Measurements from ENCODE around the gene SLC2A1.

SLC2A1 gene

DNA sequence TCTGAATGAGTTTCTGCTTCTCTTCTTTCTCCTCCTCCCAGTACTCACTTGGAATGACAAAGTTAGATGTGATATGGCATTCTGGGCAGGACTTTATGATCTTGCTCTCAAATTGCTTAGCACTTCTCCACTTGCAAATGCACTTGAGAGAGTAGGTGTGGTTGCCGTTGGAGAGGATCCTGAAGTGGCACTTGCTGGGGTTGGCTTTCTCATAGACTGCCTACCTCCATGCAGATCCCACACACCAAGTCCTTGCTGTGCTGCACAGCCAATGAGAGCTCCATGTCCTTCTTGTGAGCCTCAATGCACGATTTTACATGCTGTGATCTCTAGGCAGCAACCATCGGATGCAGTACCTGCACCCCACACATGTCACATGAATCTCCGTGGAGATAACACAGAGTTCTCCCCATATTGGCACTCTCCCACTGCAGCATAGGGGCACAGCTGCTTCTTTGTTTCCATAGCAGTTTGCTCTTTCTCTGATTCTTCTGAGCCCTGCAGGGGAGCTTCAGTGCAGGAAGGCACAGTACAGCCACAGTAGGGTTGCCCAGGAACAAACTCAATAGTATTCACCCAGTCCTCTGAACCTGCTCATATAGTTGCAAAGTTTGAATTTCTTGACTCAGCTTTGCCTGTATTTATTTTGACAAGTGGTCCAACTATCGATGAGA, 67.1 kb downstream of the SLC2A1 start:
- no peak overlapping the region for H3K27ac ChIP-seq
- intact Hi-C loops (cut with DNase I; ENCODE audit: low total_unique reads), result no loop called here
- H3K36me3 ChIP-seq, result no peaks in the 10 kb centered on the region
- TF ChIP-seq, protein P1, sequence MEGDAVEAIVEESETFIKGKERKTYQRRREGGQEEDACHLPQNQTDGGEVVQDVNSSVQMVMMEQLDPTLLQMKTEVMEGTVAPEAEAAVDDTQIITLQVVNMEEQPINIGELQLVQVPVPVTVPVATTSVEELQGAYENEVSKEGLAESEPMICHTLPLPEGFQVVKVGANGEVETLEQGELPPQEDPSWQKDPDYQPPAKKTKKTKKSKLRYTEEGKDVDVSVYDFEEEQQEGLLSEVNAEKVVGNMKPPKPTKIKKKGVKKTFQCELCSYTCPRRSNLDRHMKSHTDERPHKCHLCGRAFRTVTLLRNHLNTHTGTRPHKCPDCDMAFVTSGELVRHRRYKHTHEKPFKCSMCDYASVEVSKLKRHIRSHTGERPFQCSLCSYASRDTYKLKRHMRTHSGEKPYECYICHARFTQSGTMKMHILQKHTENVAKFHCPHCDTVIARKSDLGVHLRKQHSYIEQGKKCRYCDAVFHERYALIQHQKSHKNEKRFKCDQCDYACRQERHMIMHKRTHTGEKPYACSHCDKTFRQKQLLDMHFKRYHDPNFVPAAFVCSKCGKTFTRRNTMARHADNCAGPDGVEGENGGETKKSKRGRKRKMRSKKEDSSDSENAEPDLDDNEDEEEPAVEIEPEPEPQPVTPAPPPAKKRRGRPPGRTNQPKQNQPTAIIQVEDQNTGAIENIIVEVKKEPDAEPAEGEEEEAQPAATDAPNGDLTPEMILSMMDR (IDR thresholded peaks at IDR 0.05), result no peak
- no peaks in the 10 kb centered on the region for H3K9me3 ChIP-seq
- H3K4me1 ChIP-seq, result no peaks in the 10 kb centered on the region
- DNase-seq, result no peak
- H3K4me3 ChIP-seq, result no peak overlapping the region
- H3K27me3 ChIP-seq, result peaks cover 0 to 4% of the 10 kb centered on the region in 2 donors

DNA sequence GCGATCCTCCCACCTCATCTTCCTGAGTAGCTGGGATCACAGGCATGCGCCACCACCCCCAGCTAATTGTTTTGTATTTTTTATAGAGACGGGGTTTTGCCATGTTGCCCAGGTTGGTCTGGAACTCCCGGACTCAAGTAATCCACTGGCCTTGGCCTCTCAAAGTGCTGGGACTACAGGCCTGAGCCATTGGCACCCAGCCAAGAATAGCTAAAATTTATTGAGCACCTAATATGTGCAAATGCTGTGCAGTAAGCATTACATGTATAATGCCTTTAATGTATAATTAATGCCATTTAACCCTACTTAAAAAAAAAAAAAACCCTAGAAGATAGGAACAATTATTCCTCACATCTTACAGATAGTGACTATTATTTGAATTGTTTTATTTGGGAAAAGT, 69.4 kb downstream of the SLC2A1 start:
- no peak for DNase-seq
- TF ChIP-seq, protein P1 (IDR thresholded peaks at IDR 0.05), result no peak
- Histone ChIP-seq H3K4me3 (no peak overlapping the region), H3K27ac (no peak overlapping the region), H3K27me3 (peaks cover 0 to 8% of the 10 kb centered on the region in 2 donors), H3K9me3 (no peaks in the 10 kb centered on the region), H3K4me1 (no peaks in the 10 kb centered on the region), H3K36me3 (no peaks in the 10 kb centered on the region)
- intact Hi-C loops (cut with DNase I; ENCODE audit: low total_unique reads), result no loop called here

DNA sequence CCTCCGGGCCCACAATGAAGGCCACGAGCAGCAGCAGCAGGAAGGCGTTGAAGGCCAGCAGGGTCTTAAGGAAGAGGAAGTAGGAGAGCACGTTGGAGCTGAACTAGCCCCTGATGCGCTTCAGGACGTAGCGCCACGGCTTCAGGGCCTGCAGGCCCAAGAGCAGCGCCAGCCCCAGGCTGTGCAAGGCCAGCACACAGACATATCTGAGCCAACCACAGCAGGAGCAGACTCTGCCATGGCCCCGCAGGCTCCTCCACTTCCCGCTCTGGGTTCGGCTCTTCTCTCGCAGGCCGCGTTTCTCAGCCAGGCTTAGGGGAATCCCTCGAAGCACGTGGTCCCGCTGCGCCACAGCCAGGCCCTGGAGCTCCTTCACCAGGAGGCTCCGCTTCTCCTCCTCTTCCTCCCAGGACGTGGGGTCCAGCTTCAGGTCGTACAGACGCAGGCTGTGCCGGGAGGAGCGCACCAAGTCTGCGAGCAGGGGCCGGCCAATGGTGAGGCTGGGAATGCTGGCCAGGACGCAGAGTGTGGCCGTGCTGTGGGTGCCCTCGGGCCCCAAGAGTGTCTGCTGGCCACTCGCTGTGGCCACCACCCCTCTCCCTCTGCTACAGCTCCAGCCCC, 70.5 kb downstream of the SLC2A1 start:
- H3K27ac ChIP-seq, result no peak overlapping the region
- no peak for DNase-seq
- intact Hi-C loops (cut with DNase I; ENCODE audit: low total_unique reads), result loop anchor here (1.0 kb wide), 1 partner anchor 159 kb away; no protein-coding TSS in a partner anchor
- peaks cover 0 to 8% of the 10 kb centered on the region in 2 donors for H3K27me3 ChIP-seq
- H3K9me3 ChIP-seq, result no peaks in the 10 kb centered on the region
- H3K4me1 ChIP-seq, result no peaks in the 10 kb centered on the region
- no peak overlapping the region for H3K4me3 ChIP-seq
- TF ChIP-seq, protein P1 (IDR thresholded peaks at IDR 0.05), result no peak
- H3K36me3 ChIP-seq, result no peaks in the 10 kb centered on the region

DNA sequence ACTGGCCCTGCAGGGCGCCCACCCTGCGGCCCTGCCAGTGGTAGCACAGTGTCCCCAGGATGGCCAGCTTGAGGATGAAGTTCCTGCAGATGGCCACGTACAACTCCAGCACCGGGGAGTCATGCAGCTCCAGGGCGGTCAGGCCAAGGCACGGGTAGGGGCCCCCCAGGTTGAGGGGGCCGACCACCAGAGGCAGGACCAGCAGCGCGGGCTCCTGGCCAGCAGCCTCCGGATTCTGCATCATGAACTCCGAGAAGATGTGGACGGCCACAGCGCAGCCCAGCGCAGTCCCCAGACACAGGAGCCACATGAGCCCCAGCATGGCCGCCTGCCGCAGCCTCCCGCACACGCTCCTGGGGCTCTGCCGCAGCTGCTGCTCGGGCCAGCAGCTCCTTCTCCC, 71.3 kb downstream of the SLC2A1 start:
- no peak for DNase-seq
- Histone ChIP-seq H3K27ac (no peak overlapping the region), H3K4me1 (no peaks in the 10 kb centered on the region), H3K36me3 (no peaks in the 10 kb centered on the region), H3K4me3 (no peak overlapping the region), H3K9me3 (no peaks in the 10 kb centered on the region), H3K27me3 (peaks cover 0 to 8% of the 10 kb centered on the region in 2 donors)
- TF ChIP-seq, protein P1 (IDR thresholded peaks at IDR 0.05), result no peak
- intact Hi-C loops (cut with DNase I; ENCODE audit: low total_unique reads), result no loop called here

- Histone ChIP-seq H3K9me3 (no peaks in the 10 kb centered on the region), H3K4me3 (no peak overlapping the region), H3K27ac (no peak overlapping the region), H3K36me3 (no peaks in the 10 kb centered on the region), H3K4me1 (no peaks in the 10 kb centered on the region), H3K27me3 (peaks cover 0 to 8% of the 10 kb centered on the region in 2 donors)
- TF ChIP-seq, protein P1 (IDR thresholded peaks at IDR 0.05), result no peak
- intact Hi-C loops (cut with DNase I; ENCODE audit: low total_unique reads), result no loop called here
- no peak for DNase-seq
Observed at GRCh38 chr1:42886800-42887199, 71.9 kb downstream of the SLC2A1 start.

Measured in tibial artery (tissue), 4 donors.